GM19468 (cell line): ENCODE data around the gene NAALADL1.
"Not testable (repeated sequence)": the region's sequence is repeated elsewhere in the genome, so short reads cannot be mapped to it uniquely, and the experiment has no call there.

Source experiments
- ATAC-seq: cut with Tn5 transposase; IDR thresholded peaks from one replicate; pipeline ENCODE4 v1.9.1; 2021; ENCODE audit warnings: mild to moderate bottlenecking, moderate library complexity, moderate number of reproducible peaks; ENCODE audit not compliant: unreplicated experiment; ENCODE audit errors: extremely low read depth

NAALADL1 gene

GRCh38 chr11:65056999-65057398, 1.4 kb downstream of the NAALADL1 start:
- no peak for ATAC-seq

- ATAC-seq = no peak
Observed at GRCh38 chr11:65055538-65055937, 2.8 kb downstream of the NAALADL1 start.

- ATAC-seq = no peak
Observed at GRCh38 chr11:65053827-65054508, 4.4 kb downstream of the NAALADL1 start.

- no peak for ATAC-seq
Observed at GRCh38 chr11:65051398-65051858, 6.9 kb downstream of the NAALADL1 start.

- ATAC-seq = no peak
Observed at GRCh38 chr11:65047581-65048422, 10.6 kb downstream of the NAALADL1 start.

- no peak for ATAC-seq
Observed at GRCh38 chr11:65045728-65046127, 12.6 kb downstream of the NAALADL1 start.

- no peak for ATAC-seq
Observed at GRCh38 chr11:65045061-65045460, 13.3 kb downstream of the NAALADL1 start.

GRCh38 chr11:65043881-65044501, 14.4 kb downstream of the NAALADL1 start:
- no peak for ATAC-seq

GRCh38 chr11:65042891-65043290, 15.5 kb downstream of the NAALADL1 start:
- no peak for ATAC-seq

- ATAC-seq = peak; percentile 66
Observed at GRCh38 chr11:65040847-65041622, 17.3 kb downstream of the NAALADL1 start, which contains the start of gene SAC3D1. SAC3D1 (plus strand) TSS chr11:65041210; CDS start chr11:65041293, 83 bp downstream.

- ATAC-seq = no peak
Observed at GRCh38 chr11:65040520-65040846, 17.9 kb downstream of the NAALADL1 start.

- no peak for ATAC-seq
Observed at GRCh38 chr11:65036931-65037330, 21.4 kb downstream of the NAALADL1 start.

GRCh38 chr11:65035579-65035978, 22.8 kb downstream of the NAALADL1 start:
- ATAC-seq = no peak

GRCh38 chr11:65034423-65034822, 23.9 kb downstream of the NAALADL1 start:
- ATAC-seq = no peak

- no peak for ATAC-seq
Observed at GRCh38 chr11:65032216-65032615, 26.1 kb downstream of the NAALADL1 start.

- peak; percentile 54 for ATAC-seq
Observed at GRCh38 chr11:65027213-65028067, 30.9 kb downstream of the NAALADL1 start, which contains the start of gene SNX15. SNX15 (plus strand) TSS chr11:65027439; CDS start chr11:65027538, 99 bp downstream.

- no peak for ATAC-seq
Observed at GRCh38 chr11:65026810-65027209, 31.5 kb downstream of the NAALADL1 start.

GRCh38 chr11:65023502-65023901, 34.9 kb downstream of the NAALADL1 start:
- ATAC-seq = not testable (repeated sequence)

- ATAC-seq = no peak
Observed at GRCh38 chr11:65021509-65021908, 36.8 kb downstream of the NAALADL1 start.
